ENCODE results near the gene FMN2.

FMN2 gene

DNA sequence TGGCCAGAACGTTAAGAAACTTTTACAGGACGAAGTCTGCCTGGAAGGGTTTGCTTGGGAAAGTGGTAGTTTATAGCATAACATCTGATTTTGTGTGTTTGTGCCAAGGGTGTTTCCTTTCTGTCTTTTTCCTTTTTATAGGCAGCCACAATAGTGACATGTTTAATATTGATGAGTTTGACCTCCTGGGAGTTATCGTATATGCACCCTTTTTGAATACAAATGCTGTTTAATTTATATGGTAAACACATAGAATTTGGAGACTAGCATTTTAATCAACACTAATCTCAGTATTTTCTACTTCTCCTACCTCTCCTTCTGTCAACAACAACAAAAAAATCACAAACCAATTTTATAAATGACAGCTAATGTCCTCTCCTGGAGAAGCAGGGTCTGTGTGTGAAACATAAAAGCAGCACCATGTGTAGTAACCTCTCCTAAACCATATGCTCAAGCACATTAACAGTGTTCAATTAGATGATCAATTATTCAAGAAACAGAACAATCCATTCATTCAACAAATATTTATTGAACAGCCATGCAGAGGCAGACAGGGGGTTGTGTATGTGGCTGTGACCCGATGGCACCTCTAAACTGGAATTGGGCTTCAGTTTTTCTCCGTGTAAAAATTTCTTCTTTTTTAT is 604 bp upstream of the FMN2 start:
- no peaks in the 10 kb centered on the region for H3K27me3 ChIP-seq (ENCODE audit: low read depth, low read length)
- no peaks in the 10 kb centered on the region for H4K20me1 ChIP-seq (ENCODE audit: insufficient read depth, low read length)
- TF ChIP-seq EZH2phosphoT487 (IDR thresholded peaks at IDR 0.05; ENCODE audit: low read depth): no peak
- TF ChIP-seq, protein P1, sequence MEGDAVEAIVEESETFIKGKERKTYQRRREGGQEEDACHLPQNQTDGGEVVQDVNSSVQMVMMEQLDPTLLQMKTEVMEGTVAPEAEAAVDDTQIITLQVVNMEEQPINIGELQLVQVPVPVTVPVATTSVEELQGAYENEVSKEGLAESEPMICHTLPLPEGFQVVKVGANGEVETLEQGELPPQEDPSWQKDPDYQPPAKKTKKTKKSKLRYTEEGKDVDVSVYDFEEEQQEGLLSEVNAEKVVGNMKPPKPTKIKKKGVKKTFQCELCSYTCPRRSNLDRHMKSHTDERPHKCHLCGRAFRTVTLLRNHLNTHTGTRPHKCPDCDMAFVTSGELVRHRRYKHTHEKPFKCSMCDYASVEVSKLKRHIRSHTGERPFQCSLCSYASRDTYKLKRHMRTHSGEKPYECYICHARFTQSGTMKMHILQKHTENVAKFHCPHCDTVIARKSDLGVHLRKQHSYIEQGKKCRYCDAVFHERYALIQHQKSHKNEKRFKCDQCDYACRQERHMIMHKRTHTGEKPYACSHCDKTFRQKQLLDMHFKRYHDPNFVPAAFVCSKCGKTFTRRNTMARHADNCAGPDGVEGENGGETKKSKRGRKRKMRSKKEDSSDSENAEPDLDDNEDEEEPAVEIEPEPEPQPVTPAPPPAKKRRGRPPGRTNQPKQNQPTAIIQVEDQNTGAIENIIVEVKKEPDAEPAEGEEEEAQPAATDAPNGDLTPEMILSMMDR (IDR thresholded peaks at IDR 0.05; ENCODE audit: low read depth, low read length): no peak
- H3K9me3 ChIP-seq (ENCODE audit: insufficient read depth, low read length): no peaks in the 10 kb centered on the region
- H3K4me3 ChIP-seq (ENCODE audit: low read length): no peak overlapping the region
- no peak overlapping the region for H3K27ac ChIP-seq (ENCODE audit: low read length)
- H3K4me2 ChIP-seq (ENCODE audit: low read length): no peak overlapping the region
- H3K4me1 ChIP-seq (ENCODE audit: low read length): no peaks in the 10 kb centered on the region
- H3K36me3 ChIP-seq (replicated peaks; ENCODE audit: low read depth, low read length): no peaks in the 10 kb centered on the region
- no peak overlapping the region for H2AFZ ChIP-seq (ENCODE audit: low read depth, low read length)
- H3K79me2 ChIP-seq (ENCODE audit: low read length): no peaks in the 10 kb centered on the region
- no peak overlapping the region for H3K9ac ChIP-seq (ENCODE audit: low read length)

DNA sequence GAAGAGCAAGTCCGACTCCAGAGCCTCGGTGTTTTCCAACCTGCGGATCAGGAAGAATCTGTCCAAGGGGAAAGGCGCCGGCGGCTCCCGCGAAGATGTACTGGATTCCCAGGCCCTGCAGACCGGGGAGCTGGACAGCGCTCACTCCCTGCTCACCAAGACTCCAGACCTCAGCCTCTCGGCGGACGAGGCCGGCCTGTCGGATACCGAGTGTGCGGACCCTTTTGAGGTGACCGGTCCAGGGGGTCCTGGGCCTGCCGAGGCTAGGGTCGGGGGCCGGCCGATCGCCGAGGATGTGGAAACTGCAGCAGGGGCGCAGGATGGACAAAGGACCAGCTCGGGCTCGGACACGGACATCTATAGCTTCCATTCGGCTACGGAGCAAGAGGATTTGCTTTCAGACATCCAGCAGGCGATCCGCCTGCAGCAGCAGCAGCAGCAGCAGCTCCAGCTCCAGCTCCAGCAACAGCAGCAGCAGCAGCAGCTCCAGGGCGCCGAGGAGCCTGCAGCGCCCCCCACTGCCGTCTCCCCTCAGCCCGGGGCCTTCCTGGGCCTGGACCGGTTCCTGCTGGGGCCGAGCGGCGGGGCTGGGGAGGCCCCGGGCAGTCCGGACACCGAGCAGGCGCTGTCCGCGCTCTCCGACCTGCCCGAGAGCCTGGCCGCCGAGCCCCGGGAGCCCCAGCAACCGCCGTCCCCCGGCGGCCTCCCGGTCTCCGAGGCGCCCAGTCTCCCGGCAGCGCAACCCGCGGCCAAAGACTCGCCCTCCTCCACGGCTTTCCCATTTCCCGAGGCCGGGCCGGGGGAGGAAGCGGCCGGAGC is 827 bp downstream of the FMN2 start:
- H3K27ac ChIP-seq (ENCODE audit: low read length): no peak overlapping the region
- H3K4me1 ChIP-seq (ENCODE audit: low read length): no peaks in the 10 kb centered on the region
- TF ChIP-seq EZH2phosphoT487 (IDR thresholded peaks at IDR 0.05; ENCODE audit: low read depth): no peak
- TF ChIP-seq, protein P1 (IDR thresholded peaks at IDR 0.05; ENCODE audit: low read depth, low read length): no peak
- no peaks in the 10 kb centered on the region for H3K36me3 ChIP-seq (replicated peaks; ENCODE audit: low read depth, low read length)
- H3K4me3 ChIP-seq (ENCODE audit: low read length): no peak overlapping the region
- no peaks in the 10 kb centered on the region for H3K79me2 ChIP-seq (ENCODE audit: low read length)
- H4K20me1 ChIP-seq (ENCODE audit: insufficient read depth, low read length): no peaks in the 10 kb centered on the region
- no peak overlapping the region for H2AFZ ChIP-seq (ENCODE audit: low read depth, low read length)
- H3K27me3 ChIP-seq (ENCODE audit: low read depth, low read length): no peaks in the 10 kb centered on the region
- H3K4me2 ChIP-seq (ENCODE audit: low read length): no peak overlapping the region
- no peak overlapping the region for H3K9ac ChIP-seq (ENCODE audit: low read length)
- no peaks in the 10 kb centered on the region for H3K9me3 ChIP-seq (ENCODE audit: insufficient read depth, low read length)

DNA sequence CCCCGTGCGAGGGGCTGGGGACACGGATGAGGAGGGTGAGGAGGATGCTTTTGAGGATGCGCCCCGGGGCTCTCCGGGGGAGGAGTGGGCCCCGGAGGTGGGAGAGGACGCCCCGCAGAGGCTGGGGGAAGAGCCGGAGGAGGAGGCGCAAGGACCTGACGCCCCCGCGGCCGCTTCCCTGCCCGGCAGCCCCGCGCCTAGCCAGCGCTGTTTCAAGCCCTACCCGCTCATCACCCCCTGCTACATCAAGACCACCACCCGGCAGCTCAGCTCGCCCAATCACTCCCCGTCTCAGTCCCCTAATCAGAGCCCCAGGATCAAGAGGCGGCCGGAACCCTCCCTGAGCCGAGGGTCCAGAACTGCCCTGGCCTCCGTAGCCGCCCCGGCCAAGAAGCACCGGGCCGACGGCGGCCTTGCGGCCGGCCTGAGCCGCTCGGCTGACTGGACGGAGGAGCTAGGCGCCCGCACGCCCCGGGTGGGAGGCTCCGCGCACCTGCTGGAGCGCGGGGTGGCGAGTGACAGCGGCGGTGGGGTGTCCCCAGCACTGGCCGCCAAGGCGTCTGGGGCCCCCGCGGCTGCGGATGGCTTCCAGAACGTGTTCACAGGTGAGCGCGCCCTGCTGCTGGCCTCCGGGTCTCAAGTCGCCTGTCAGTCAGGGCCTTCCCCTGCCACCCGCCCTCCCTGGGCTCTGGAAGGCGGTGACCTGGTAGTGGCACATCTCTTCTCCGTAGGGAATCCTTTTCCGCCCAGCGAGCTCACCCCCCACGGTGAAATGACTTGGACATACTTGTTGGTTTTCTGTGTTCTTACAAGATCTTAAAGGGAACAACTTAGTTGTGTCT is 1.7 kb downstream of the FMN2 start:
- no peak overlapping the region for H3K27ac ChIP-seq (ENCODE audit: low read length)
- H3K9me3 ChIP-seq (ENCODE audit: insufficient read depth, low read length): no peaks in the 10 kb centered on the region
- no peak overlapping the region for H3K4me3 ChIP-seq (ENCODE audit: low read length)
- no peak overlapping the region for H3K4me2 ChIP-seq (ENCODE audit: low read length)
- H2AFZ ChIP-seq (ENCODE audit: low read depth, low read length): no peak overlapping the region
- TF ChIP-seq, protein P1 (IDR thresholded peaks at IDR 0.05; ENCODE audit: low read depth, low read length): no peak
- TF ChIP-seq EZH2phosphoT487 (IDR thresholded peaks at IDR 0.05; ENCODE audit: low read depth): no peak
- H3K9ac ChIP-seq (ENCODE audit: low read length): no peak overlapping the region
- H3K27me3 ChIP-seq (ENCODE audit: low read depth, low read length): no peaks in the 10 kb centered on the region
- H3K4me1 ChIP-seq (ENCODE audit: low read length): no peaks in the 10 kb centered on the region
- H3K79me2 ChIP-seq (ENCODE audit: low read length): no peaks in the 10 kb centered on the region
- no peaks in the 10 kb centered on the region for H4K20me1 ChIP-seq (ENCODE audit: insufficient read depth, low read length)
- no peaks in the 10 kb centered on the region for H3K36me3 ChIP-seq (replicated peaks; ENCODE audit: low read depth, low read length)
